ENCODE results near the gene PIF1. TPM values are rescaled to one million over a fixed set of nuclear protein-coding genes. Genes with fewer than 3 reads are reported as not detected.
"Not testable (repeated sequence)": the region's sequence is repeated elsewhere in the genome, so short reads cannot be mapped to it uniquely, and the experiment has no call there.

The PIF1 gene
- polyA plus RNA-seq, 4 donors, result 5.7 to 21.2 (median 13.5) TPM

DNA sequence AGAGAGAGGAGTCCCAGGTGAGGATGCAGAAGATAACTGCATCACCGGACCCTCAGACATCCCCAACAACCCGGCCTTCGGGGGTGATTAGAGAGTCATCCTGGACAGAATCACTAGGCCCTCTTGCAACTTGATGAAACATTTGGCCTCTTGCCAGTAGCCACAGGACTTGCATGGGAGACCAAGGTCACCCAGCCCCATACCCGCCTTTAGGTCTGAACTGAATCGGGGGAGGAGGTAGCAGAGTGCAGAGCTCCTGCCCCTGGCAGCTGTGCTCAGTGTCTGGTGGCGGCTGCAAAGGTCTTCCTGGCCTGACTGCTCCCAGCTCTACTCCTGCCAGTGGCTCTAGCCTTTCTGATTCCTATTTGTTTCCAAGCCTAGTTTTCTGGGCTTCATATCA is 12.4 kb downstream of the PIF1 start:
- DNase-seq (ENCODE audit: low read depth in 4 of 4, low spot score in 2 of 4), result no peak

- DNase-seq (ENCODE audit: low read depth in 4 of 4, low spot score in 2 of 4), result no peak
Measured at GRCh38 chr15:64810497-64811326, 14.7 kb downstream of the PIF1 start.

- peak in 1 of 4 donors; percentile 75 for DNase-seq (ENCODE audit: low read depth in 4 of 4, low spot score in 2 of 4)
Measured at GRCh38 chr15:64809649-64810496, 15.6 kb downstream of the PIF1 start.

DNA sequence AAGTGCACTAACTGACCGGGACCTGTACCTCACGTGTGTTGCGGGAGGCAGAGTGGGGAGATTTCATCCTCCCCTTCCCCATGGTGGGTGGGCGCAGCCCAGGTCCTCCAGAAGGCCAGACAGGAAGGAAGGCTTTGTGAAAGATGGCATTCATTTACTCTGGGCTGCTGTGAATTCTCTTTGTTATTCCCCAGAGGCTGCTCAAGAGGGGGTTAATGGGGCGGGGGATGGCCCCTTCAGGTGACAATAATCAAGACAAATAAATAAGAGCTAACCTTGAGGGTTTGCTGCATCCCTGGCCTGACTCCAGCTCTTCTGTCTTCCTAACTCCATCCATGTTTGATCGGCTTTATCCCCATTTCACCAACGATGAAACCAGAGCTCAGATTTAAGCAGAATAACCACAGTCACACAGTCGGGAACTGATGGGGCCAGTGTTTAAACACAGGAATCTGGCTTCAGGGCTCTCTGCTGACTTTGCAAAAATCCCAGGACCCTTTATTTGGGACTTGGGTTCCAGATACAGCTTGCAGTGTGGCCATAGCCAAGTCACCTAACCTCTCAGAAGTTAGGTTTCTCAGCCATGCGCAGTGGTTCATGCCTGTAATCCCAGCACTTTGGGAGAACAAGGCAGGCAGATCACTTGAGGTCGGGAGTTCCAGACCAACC is 16.5 kb downstream of the PIF1 start:
- no peak for DNase-seq (ENCODE audit: low read depth in 4 of 4, low spot score in 2 of 4)

DNA sequence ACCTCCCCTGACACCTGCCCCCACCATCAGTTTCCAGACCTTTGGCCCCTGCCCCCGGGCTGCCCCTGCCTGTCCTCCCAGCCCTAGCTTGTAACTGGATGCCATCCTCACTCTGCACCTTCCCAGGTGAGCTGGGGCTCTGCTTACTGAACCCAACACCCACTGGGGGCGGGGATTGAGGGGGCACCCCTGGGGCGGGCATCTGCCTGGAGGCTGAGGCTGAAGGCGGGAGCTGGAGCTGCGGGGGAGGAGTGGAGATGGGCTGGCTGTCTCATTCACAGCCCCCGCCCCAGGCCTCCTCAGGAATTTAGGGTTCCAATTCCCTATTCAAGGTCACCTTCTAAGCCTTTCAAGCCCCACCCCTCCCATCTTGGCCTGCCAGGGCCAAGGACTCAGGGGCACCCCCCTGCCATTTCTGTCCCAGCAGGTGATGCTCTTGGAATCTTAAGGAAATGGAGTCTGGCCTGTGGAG is 17.7 kb downstream of the PIF1 start:
- no peak for DNase-seq (ENCODE audit: low read depth in 4 of 4, low spot score in 2 of 4)

DNA sequence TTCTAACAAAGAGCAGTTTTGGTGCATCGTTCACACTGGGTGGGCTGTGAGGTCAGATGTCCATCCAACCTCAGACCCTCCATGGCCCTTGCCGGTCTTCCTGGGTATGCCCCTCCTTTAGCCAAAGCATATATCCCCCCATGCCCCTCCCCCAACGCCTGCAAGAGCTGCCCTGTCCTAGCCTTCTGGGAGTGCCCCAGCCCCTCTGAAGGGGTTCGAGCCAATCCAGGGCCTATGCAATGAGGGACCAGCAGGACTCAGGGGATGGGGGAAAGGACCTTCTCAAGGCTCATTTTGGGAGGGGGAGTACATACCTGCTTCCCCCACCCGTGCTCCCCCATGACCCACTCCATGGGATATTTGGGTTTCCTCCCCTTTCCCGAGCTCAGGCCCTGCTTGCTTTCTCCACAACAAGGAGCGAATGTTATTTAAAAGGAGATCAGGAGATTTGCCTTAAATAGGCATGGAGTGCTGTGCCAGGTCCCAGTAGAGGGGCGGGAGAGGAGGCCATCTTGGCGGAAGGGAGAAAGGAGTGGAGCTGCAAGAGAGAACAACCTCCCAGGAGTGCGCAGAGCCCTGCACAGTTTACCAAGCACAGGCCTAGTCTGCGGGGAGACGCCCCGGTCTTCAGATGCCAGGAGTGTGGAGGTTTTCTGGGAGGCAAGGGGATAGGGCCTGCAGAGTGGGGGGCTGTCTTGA is 18.2 kb downstream of the PIF1 start:
- no peak for DNase-seq (ENCODE audit: low read depth in 4 of 4, low spot score in 2 of 4)

DNA sequence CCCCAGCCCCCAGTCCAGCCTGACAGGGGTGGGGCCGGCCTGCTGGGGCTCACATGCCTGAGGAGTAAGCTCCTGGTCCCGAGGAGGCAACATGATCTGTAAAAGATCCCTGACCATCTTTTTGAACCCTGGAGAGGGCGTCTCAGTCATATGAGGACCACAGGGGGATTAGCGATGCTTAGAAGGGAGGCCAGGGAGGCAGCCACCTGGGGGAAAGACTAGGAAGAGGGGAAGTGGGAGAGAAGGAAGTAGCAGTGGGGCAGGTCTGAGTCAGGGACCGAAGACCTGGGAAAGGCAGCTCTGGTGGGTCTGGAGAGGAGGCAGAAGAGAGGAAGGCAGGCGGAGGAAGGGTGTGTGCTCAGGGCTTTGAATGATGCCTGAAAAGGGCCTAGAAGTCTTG is 18.9 kb downstream of the PIF1 start:
- no peak for DNase-seq (ENCODE audit: low read depth in 4 of 4, low spot score in 2 of 4)

DNA sequence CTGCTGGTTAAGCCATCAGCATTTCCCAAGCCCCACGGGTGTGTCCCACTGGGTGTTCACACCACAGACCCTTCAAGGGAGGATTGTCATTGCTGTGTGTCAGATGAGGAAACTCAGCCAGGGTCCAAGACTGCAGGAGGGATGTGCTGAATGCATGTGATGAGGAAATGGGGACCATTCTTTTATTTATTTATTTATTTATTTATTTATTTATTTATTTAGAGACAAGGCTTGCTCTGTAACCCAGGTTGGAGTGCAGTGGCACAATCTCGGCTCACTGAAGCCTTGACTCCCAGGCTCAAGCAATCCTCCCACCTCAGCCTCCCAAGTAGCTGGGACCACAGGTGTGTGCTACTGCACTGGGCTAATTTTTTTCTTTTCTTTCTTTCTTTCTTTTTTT is 20.8 kb downstream of the PIF1 start:
- no peak for DNase-seq (ENCODE audit: low read depth in 4 of 4, low spot score in 2 of 4)

- no peak for DNase-seq (ENCODE audit: low read depth in 4 of 4, low spot score in 2 of 4)
Measured at GRCh38 chr15:64803526-64803925, 21.9 kb downstream of the PIF1 start.

DNA sequence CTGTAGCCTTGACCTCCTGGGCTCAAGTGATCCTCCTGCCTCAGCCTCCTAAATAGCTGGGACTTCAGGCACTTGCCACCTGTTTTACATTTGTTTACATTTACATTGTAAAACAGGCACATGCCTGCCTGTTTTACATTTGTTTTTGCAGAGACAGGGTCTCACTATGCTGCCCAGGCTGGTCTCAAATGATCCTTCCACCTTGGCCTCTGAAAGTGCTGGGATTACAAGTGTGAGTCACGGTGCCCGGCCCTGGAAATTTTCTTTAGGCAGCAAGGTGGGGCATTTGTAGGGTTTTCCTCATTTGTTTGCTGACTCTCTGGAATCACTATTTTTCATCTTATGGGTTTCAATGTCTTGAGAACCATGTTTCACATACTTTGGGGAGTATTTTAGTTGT is 25.0 kb downstream of the PIF1 start:
- DNase-seq (ENCODE audit: low read depth in 4 of 4, low spot score in 2 of 4), result no peak

DNA sequence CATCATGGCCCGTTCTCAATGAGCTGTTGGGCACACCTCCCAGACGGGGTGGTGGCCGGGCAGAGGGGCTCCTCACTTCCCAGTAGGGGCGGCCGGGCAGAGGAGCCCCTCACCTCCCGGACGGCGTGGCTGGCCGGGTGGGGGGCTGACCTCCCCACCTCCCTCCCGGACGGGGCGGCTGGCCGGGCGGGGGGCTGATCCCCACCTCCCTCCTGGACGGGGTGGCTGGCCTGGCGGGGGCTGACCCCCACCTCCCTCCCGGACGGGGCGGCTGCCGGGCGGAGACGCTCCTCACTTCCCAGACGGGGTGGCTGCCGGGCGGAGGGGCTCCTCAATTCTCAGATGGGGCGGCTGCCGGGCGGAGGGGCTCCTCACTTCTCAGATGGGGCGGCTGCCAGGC is 26.5 kb downstream of the PIF1 start:
- not testable (repeated sequence) for DNase-seq (ENCODE audit: low read depth in 4 of 4, low spot score in 2 of 4)

- not testable (repeated sequence) for DNase-seq (ENCODE audit: low read depth in 4 of 4, low spot score in 2 of 4)
Measured at GRCh38 chr15:64795921-64796320, 29.5 kb downstream of the PIF1 start.

- not testable (repeated sequence) for DNase-seq (ENCODE audit: low read depth in 4 of 4, low spot score in 2 of 4)
Measured at GRCh38 chr15:64795299-64795698, 30.1 kb downstream of the PIF1 start.

GRCh38 chr15:64792282-64792681 is 33.2 kb downstream of the PIF1 start:
- no peak for DNase-seq (ENCODE audit: low read depth in 4 of 4, low spot score in 2 of 4)

- DNase-seq (ENCODE audit: low read depth in 4 of 4, low spot score in 2 of 4), result no peak
Measured at GRCh38 chr15:64791401-64791800, 34.0 kb downstream of the PIF1 start.

- no peak for DNase-seq (ENCODE audit: low read depth in 4 of 4, low spot score in 2 of 4)
Measured at GRCh38 chr15:64783796-64784195, 41.7 kb downstream of the PIF1 start.

GRCh38 chr15:64782751-64783150 is 42.7 kb downstream of the PIF1 start:
- no peak for DNase-seq (ENCODE audit: low read depth in 4 of 4, low spot score in 2 of 4)

DNA sequence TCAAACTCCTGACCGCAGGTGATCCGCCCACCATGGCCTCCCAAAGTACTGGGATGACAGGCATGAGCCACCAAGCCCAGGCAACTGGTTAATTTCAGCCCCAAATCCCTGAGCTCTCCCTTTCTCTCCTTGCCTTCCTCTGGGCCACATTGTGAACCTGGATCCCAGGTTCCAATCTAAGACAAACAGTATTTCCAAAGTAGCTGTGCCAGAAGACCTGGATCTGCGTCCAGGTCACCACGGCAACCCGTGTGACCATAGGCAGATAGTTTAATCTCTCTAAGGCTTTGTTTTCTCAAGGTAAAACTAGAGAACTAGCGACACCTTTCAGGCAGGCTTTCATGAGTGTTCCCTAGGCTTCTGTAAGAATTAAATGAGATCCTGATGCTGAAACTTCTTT is 44.1 kb downstream of the PIF1 start:
- DNase-seq (ENCODE audit: low read depth in 4 of 4, low spot score in 2 of 4), result no peak

GRCh38 chr15:64780600-64781156 is 44.8 kb downstream of the PIF1 start:
- DNase-seq (ENCODE audit: low read depth in 4 of 4, low spot score in 2 of 4), result no peak

DNA sequence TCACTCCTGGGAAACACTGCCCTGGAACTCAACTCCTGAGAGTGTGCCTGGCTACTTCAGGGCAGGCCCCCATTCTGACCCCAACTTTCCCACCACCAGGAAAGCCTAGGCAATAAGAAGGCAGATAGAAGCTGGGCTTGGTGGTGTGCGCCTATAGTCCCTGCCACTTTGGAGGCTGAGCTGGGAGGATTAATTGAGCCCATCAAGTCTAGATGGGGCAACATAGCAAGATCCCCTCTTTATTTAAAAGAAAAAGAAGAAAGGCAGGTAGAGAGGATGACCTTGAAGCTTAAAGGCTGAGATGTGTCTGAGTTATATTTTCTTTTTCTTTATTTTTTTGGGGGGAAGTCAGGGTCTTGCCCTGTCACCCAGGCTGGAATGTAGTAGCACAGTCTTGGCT is 45.8 kb downstream of the PIF1 start:
- DNase-seq (ENCODE audit: low read depth in 4 of 4, low spot score in 2 of 4), result no peak
